H9 (cell line): ENCODE measurements around the gene TMF1. TPM values are rescaled to one million over a fixed set of nuclear protein-coding genes. Genes with fewer than 3 reads are reported as not detected.

Experiments
- DNase-seq: peaks from one replicate; pipeline ENCODE4 v3.0.0-alpha.2; 2017
- H2AFZ ChIP-seq: one replicate; pipeline ENCODE4 v1.6.1; 2013; ENCODE audit warnings: mild to moderate bottlenecking, low read length, control low read depth, moderate library complexity
- H2AK5ac ChIP-seq: 2 replicates; pipeline ENCODE4 v1.6.1; 2013; ENCODE audit warnings: low read length, control low read depth, mixed read lengths; ENCODE audit not compliant: insufficient read length
- H2BK120ac ChIP-seq: one replicate; pipeline ENCODE4 v1.6.1; 2013; ENCODE audit warnings: low read depth, mild to moderate bottlenecking, low read length, control low read depth, inconsistent platforms; ENCODE audit not compliant: poor library complexity, severe bottlenecking
- H2BK12ac ChIP-seq: 2 replicates; pipeline ENCODE4 v1.6.1; 2013; ENCODE audit warnings: low read length, control low read depth, mixed read lengths, low read depth; ENCODE audit not compliant: insufficient read length
- H2BK15ac ChIP-seq: 2 replicates; pipeline ENCODE4 v1.6.1; 2013; ENCODE audit warnings: low read depth, low read length, control low read depth
- H2BK20ac ChIP-seq: one replicate; pipeline ENCODE4 v1.6.1; 2013; ENCODE audit warnings: low read depth, mild to moderate bottlenecking, low read length, control low read depth, inconsistent platforms; ENCODE audit not compliant: poor library complexity, severe bottlenecking
- H2BK5ac ChIP-seq: 2 replicates; pipeline ENCODE4 v1.6.1; 2013; ENCODE audit warnings: low read length, control low read depth, mixed read lengths; ENCODE audit not compliant: insufficient read length
- H3K14ac ChIP-seq: 2 replicates; pipeline ENCODE4 v1.6.1; 2013; ENCODE audit warnings: low read length, control low read depth; ENCODE audit not compliant: insufficient read depth
- H3K18ac ChIP-seq: 2 replicates; pipeline ENCODE4 v1.6.1; 2013; ENCODE audit warnings: low read depth, mild to moderate bottlenecking, mixed read lengths, low read length, control low read depth; ENCODE audit not compliant: insufficient read length
- H3K23ac ChIP-seq: 2 replicates; pipeline ENCODE4 v1.6.1; 2013; ENCODE audit warnings: low read length, control low read depth, mixed read lengths, low read depth; ENCODE audit not compliant: insufficient read length
- H3K23me2 ChIP-seq: 2 replicates; pipeline ENCODE4 v1.6.1; 2013; ENCODE audit warnings: low read depth, mild to moderate bottlenecking, mixed read lengths, low read length, control low read depth; ENCODE audit not compliant: insufficient read length, poor library complexity, severe bottlenecking
- H3K27ac ChIP-seq: 2 replicates; pipeline ENCODE4 v1.5.1; 2013; ENCODE audit warnings: low read length, control low read depth, mixed read lengths, low read depth; ENCODE audit not compliant: insufficient read length
- H3K27me3 ChIP-seq: 2 replicates; pipeline ENCODE4 v1.6.1; 2013; ENCODE audit warnings: low read length, control low read depth, inconsistent platforms; ENCODE audit not compliant: insufficient read depth
- H3K4ac ChIP-seq: 2 replicates; pipeline ENCODE4 v1.6.1; 2013; ENCODE audit warnings: low read depth, mild to moderate bottlenecking, control low read depth, inconsistent platforms, low read length, moderate library complexity
- H3K4me1 ChIP-seq: 2 replicates; pipeline ENCODE4 v1.6.1; 2013; ENCODE audit warnings: low read length, control low read depth, inconsistent platforms; ENCODE audit not compliant: insufficient read depth
- H3K4me2 ChIP-seq: 2 replicates; pipeline ENCODE4 v1.6.1; 2013; ENCODE audit warnings: low read length, control low read depth, mixed read lengths; ENCODE audit not compliant: insufficient read length, insufficient read depth
- H3K56ac ChIP-seq: 2 replicates; pipeline ENCODE4 v1.6.1; 2013; ENCODE audit warnings: low read depth, mild to moderate bottlenecking, mixed read lengths, low read length, control low read depth; ENCODE audit not compliant: insufficient read length
- H3K79me1 ChIP-seq: 2 replicates; pipeline ENCODE4 v1.6.1; 2013; ENCODE audit warnings: low read depth, mild to moderate bottlenecking, moderate library complexity, low read length, control low read depth, inconsistent platforms; ENCODE audit not compliant: insufficient read depth, poor library complexity, severe bottlenecking
- H3K79me2 ChIP-seq: 2 replicates; pipeline ENCODE4 v1.6.1; 2013; ENCODE audit warnings: low read length, control low read depth, inconsistent platforms; ENCODE audit not compliant: insufficient read depth
- H3K9ac ChIP-seq: 2 replicates; pipeline ENCODE4 v1.6.1; 2013; ENCODE audit warnings: low read length, control low read depth, mixed read lengths; ENCODE audit not compliant: insufficient read length; ENCODE audit errors: extremely low read depth
- H3K9me3 ChIP-seq: one replicate; pipeline ENCODE4 v1.6.1; 2013; ENCODE audit warnings: low read depth, low read length, inconsistent platforms; ENCODE audit not compliant: control insufficient read depth
- H3T11ph ChIP-seq: one replicate; pipeline ENCODE4 v1.6.1; 2013; ENCODE audit warnings: mild to moderate bottlenecking, low read length, control low read depth, inconsistent platforms
- H4K20me1 ChIP-seq: one replicate; pipeline ENCODE4 v1.6.1; 2013; ENCODE audit not compliant: control insufficient read depth, insufficient read length, insufficient read depth
- H4K5ac ChIP-seq: 2 replicates; pipeline ENCODE4 v1.6.1; 2013; ENCODE audit warnings: low read depth, mild to moderate bottlenecking, mixed read lengths, low read length, control low read depth; ENCODE audit not compliant: insufficient read length
- H4K8ac ChIP-seq: replicated peaks from 2 replicates; pipeline ENCODE4 v1.6.1; 2013; ENCODE audit warnings: low read length, control low read depth, mixed read lengths, low read depth; ENCODE audit not compliant: insufficient read length
- H4K91ac ChIP-seq: 2 replicates; pipeline ENCODE4 v1.6.1; 2013; ENCODE audit warnings: low read depth, mild to moderate bottlenecking, moderate library complexity, mixed read lengths, low read length, control low read depth; ENCODE audit not compliant: insufficient read length
- H3K27ac Mint-ChIP-seq, 3 experiments: 2 replicates in 2 of 3; 3 replicates in 1 of 3; pipeline ENCODE4 v1.8.0; 2020 to 2021; ENCODE audit warnings: mixed read lengths in 3 of 3, mild to moderate bottlenecking in 1 of 3, moderate library complexity in 1 of 3
- H3K27me3 Mint-ChIP-seq: 2 replicates; pipeline ENCODE4 v1.8.0; 2021; ENCODE audit warnings: low read depth, mild to moderate bottlenecking, moderate library complexity, mixed read lengths
- H3K36me3 Mint-ChIP-seq, 3 experiments: 2 replicates in 2 of 3; 3 replicates in 1 of 3; pipeline ENCODE4 v1.8.0; 2020 to 2021; ENCODE audit warnings: low read depth in 3 of 3, mixed read lengths in 3 of 3; ENCODE audit not compliant: insufficient read depth in 1 of 3
- H3K4me1 Mint-ChIP-seq, 2 experiments: 2 replicates each; pipeline ENCODE4 v1.8.0; 2020; ENCODE audit warnings: mixed read lengths in 2 of 2
- H3K4me3 Mint-ChIP-seq, 2 experiments: 2 replicates in 1 of 2; 3 replicates in 1 of 2; pipeline ENCODE4 v1.8.0; 2020 to 2021; ENCODE audit warnings: mild to moderate bottlenecking in 2 of 2, mixed read lengths in 2 of 2, moderate library complexity in 1 of 2
- H3K9me3 Mint-ChIP-seq, 2 experiments: 2 replicates in 1 of 2; 3 replicates in 1 of 2; pipeline ENCODE4 v1.8.0; 2020; ENCODE audit warnings: mild to moderate bottlenecking in 2 of 2, mixed read lengths in 2 of 2, moderate library complexity in 1 of 2
- WGBS: extraction: QIAGEN DNeasy Blood & Tissue Kit; methylation state at CpG from one replicate; pipeline ENCODE4 v1.1.7; 2013; ENCODE audit warnings: missing lambda C conversion rate, low lambda C conversion rate, mixed read lengths; ENCODE audit not compliant: insufficient read length; ENCODE audit errors: extremely low coverage; 5-methylcytosine and 5-hydroxymethylcytosine counted together
- total RNA-seq: library from RNA; stranded (reverse); gene quantifications from 2 replicates; pipeline ENCODE4 v1.2.1, GENCODE V29; 2021
- TF ChIP-seq, protein P1 (sequence below): fragments of 200-600 bp; sonication (generic); conservative IDR thresholded peaks from 3 replicates; pipeline ENCODE4 v1.8.0; 2021; ENCODE audit warnings: antibody characterized with exemption, mild to moderate bottlenecking

Gene TMF1
- total RNA-seq, 1 experiment from 2014 or later = 21.9 TPM

DNA sequence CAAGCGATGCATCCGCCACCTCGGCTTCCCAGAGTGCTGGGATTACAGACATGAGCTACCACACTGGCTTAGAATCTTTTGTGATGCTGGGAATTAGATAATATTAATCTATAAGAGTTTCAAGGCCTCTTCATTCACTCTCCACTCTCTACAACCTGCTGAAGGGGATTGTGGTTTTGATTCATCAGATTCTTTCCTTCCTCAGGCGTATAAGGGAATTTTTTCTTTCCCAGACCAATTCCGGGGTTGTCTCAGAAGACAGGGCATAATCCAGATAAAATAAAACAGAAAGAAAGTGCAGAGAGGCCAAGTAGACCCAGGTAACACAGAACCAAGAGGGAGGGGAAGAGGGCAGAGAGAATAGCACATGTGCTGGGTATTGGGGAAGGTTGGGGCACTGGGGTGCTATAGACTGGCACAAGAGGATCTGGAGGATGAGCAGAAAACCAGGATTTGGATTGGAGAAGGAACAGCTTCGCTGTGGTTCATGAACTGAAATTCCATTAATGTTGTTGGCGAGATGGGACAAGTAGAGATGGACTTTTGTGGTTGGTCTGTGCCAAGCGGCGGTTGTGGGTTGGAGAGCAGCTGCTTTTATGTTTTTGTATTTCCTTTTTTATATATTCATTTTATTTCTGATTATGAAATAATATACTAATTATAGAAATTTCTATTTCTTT is 45.4 kb upstream of the TMF1 start:
- no peak overlapping the region for H3K4me3 Mint-ChIP-seq
- peaks cover 5 to 6% of the 10 kb centered on the region in 2 experiments for H3K4me1 Mint-ChIP-seq
- TF ChIP-seq, protein P1, sequence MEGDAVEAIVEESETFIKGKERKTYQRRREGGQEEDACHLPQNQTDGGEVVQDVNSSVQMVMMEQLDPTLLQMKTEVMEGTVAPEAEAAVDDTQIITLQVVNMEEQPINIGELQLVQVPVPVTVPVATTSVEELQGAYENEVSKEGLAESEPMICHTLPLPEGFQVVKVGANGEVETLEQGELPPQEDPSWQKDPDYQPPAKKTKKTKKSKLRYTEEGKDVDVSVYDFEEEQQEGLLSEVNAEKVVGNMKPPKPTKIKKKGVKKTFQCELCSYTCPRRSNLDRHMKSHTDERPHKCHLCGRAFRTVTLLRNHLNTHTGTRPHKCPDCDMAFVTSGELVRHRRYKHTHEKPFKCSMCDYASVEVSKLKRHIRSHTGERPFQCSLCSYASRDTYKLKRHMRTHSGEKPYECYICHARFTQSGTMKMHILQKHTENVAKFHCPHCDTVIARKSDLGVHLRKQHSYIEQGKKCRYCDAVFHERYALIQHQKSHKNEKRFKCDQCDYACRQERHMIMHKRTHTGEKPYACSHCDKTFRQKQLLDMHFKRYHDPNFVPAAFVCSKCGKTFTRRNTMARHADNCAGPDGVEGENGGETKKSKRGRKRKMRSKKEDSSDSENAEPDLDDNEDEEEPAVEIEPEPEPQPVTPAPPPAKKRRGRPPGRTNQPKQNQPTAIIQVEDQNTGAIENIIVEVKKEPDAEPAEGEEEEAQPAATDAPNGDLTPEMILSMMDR = no peak
- Histone ChIP-seq H2BK15ac (no peak overlapping the region), H3K18ac (no peak overlapping the region), H3K9ac (no peak overlapping the region), H2AK5ac (no peak overlapping the region), H3K79me2 (no peaks in the 10 kb centered on the region; the same call in 1 of the 2 replicates), H3K4me1 (peaks cover 3% of the 10 kb centered on the region; the same call in 1 of the 2 replicates), H3K4me2 (no peak overlapping the region), H3K27ac (no peak overlapping the region), H4K8ac (no peak overlapping the region), H2BK120ac (no peak overlapping the region), H3K27me3 (no peaks in the 10 kb centered on the region), H3T11ph (no peak overlapping the region), H3K56ac (no peak overlapping the region), H2BK20ac (no peak overlapping the region), H3K4ac (no peak overlapping the region), H3K9me3 (no peaks in the 10 kb centered on the region), H3K23me2 (no peaks in the 10 kb centered on the region), H4K20me1 (no peaks in the 10 kb centered on the region), H4K5ac (no peak overlapping the region), H2AFZ (no peak overlapping the region), H2BK5ac (no peak overlapping the region), H3K23ac (no peak overlapping the region), H4K91ac (no peak overlapping the region), H2BK12ac (peak overlapping the region; percentile 50), H3K79me1 (no peaks in the 10 kb centered on the region), H3K14ac (no peak overlapping the region)
- H3K36me3 Mint-ChIP-seq = peaks cover 0 to 9% (median 0%) of the 10 kb centered on the region in 3 experiments; a peak in 1 of 7 replicates
- no peak overlapping the region; a peak in 1 of 7 replicates for H3K27ac Mint-ChIP-seq
- no peak for DNase-seq
- no peaks in the 10 kb centered on the region for H3K27me3 Mint-ChIP-seq
- WGBS = no CpG with 5 or more reads among the region's 9 CpGs
- no peaks in the 10 kb centered on the region for H3K9me3 Mint-ChIP-seq
